DOHH2 (cell line): ENCODE results near the gene HNRNPM.

ENCODE experiments used
- H3F3A ChIP-seq: fragments of 200-600 bp; sonication (generic), shearing (Covaris generic); 2 replicates; pipeline ENCODE4 v1.6.0; 2016; ENCODE audit warnings: antibody characterized with exemption, mild to moderate bottlenecking; ENCODE audit not compliant: control insufficient read depth, insufficient read depth
- H3K27ac ChIP-seq: fragments of 200-600 bp; sonication (generic); 2 replicates; pipeline ENCODE4 v1.5.1; 2014; ENCODE audit warnings: low read depth, mild to moderate bottlenecking, low read length, moderate library complexity
- H3K27me3 ChIP-seq: fragments of 200-600 bp; sonication (generic); 2 replicates; pipeline ENCODE4 v1.6.1; 2014; ENCODE audit warnings: mild to moderate bottlenecking, low read length, mixed read lengths; ENCODE audit not compliant: control insufficient read depth
- H3K36me3 ChIP-seq: fragments of 200-600 bp; sonication (generic); 2 replicates; pipeline ENCODE4 v1.6.1; 2014; ENCODE audit warnings: mild to moderate bottlenecking, low read length, moderate library complexity, mixed read lengths; ENCODE audit not compliant: control insufficient read depth
- H3K4me1 ChIP-seq: fragments of 200-600 bp; sonication (generic); 2 replicates; pipeline ENCODE4 v1.6.1; 2014; ENCODE audit warnings: mild to moderate bottlenecking, low read length, mixed read lengths; ENCODE audit not compliant: control insufficient read depth
- H3K4me2 ChIP-seq: fragments of 200-600 bp; sonication (generic); 2 replicates; pipeline ENCODE4 v1.6.0; 2014; ENCODE audit warnings: mild to moderate bottlenecking, low read length, moderate library complexity
- H3K4me3 ChIP-seq: fragments of 200-600 bp; sonication (generic); 2 replicates; pipeline ENCODE4 v1.5.1; 2014; ENCODE audit warnings: mild to moderate bottlenecking, low read length, mixed read lengths
- H3K79me2 ChIP-seq: fragments of 200-600 bp; sonication (generic); 2 replicates; pipeline ENCODE4 v1.6.1; 2014; ENCODE audit warnings: mild to moderate bottlenecking, low read length, mixed read lengths; ENCODE audit not compliant: control insufficient read depth
- H3K9me2 ChIP-seq: fragments of 200-600 bp; sonication (generic); replicated peaks from 2 replicates; pipeline ENCODE4 v1.6.1; 2014; ENCODE audit warnings: mild to moderate bottlenecking, low read length, mixed read lengths; ENCODE audit not compliant: control insufficient read depth
- H3K9me3 ChIP-seq: fragments of 200-600 bp; sonication (generic); 2 replicates; pipeline ENCODE4 v1.6.1; 2014; ENCODE audit warnings: antibody characterized with exemption, low read length, mixed read lengths; ENCODE audit not compliant: control insufficient read depth, insufficient read depth
- H4K20me1 ChIP-seq: fragments of 200-600 bp; sonication (generic); 2 replicates; pipeline ENCODE4 v1.6.0; 2014; ENCODE audit warnings: low read depth, mild to moderate bottlenecking, antibody characterized with exemption, low read length, moderate library complexity; ENCODE audit not compliant: control insufficient read depth, insufficient read depth
- EZH2phosphoT487 ChIP-seq: fragments of 200-600 bp; sonication (generic); IDR thresholded peaks from 2 replicates; pipeline ENCODE4 v1.6.1; 2017; ENCODE audit warnings: borderline replicate concordance, mild to moderate bottlenecking, antibody characterized with exemption, low read length, moderate library complexity, mixed read lengths
- TF ChIP-seq, protein P1 (sequence below): fragments of 200-600 bp; sonication (generic); IDR thresholded peaks from one replicate; pipeline ENCODE4 v1.5.1; 2014; ENCODE audit warnings: antibody characterized with exemption, mild to moderate bottlenecking, low read depth, low read length; ENCODE audit not compliant: poor library complexity, severe bottlenecking

Gene HNRNPM

DNA sequence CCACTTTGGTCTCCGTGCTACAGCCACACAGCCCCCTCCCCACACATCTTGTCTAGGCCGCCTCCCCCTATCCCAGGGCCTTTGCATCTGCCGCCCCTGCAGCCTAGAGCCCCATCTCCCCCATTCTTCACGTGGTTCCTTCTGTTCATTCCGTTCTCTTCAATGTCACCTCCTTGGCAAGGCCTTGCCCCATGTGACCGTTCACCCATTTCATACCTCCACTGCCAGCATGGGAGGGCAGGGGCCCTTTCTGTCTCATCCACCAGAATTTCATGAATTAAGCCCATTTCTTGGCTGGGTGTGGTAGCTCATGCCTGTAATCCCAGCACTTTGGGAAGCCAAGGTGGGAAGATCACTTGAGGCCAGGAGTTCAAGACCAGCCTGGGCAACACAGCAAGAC lies 15.7 kb upstream of the HNRNPM start:
- no peaks in the 10 kb centered on the region for H3F3A ChIP-seq
- H3K79me2 ChIP-seq, result no peaks in the 10 kb centered on the region
- H3K36me3 ChIP-seq, result no peaks in the 10 kb centered on the region
- H4K20me1 ChIP-seq, result no peaks in the 10 kb centered on the region
- no peak overlapping the region for H3K27ac ChIP-seq
- TF ChIP-seq, protein P1, sequence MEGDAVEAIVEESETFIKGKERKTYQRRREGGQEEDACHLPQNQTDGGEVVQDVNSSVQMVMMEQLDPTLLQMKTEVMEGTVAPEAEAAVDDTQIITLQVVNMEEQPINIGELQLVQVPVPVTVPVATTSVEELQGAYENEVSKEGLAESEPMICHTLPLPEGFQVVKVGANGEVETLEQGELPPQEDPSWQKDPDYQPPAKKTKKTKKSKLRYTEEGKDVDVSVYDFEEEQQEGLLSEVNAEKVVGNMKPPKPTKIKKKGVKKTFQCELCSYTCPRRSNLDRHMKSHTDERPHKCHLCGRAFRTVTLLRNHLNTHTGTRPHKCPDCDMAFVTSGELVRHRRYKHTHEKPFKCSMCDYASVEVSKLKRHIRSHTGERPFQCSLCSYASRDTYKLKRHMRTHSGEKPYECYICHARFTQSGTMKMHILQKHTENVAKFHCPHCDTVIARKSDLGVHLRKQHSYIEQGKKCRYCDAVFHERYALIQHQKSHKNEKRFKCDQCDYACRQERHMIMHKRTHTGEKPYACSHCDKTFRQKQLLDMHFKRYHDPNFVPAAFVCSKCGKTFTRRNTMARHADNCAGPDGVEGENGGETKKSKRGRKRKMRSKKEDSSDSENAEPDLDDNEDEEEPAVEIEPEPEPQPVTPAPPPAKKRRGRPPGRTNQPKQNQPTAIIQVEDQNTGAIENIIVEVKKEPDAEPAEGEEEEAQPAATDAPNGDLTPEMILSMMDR, result no peak
- H3K4me3 ChIP-seq, result no peak overlapping the region
- no peaks in the 10 kb centered on the region for H3K9me2 ChIP-seq
- no peaks in the 10 kb centered on the region for H3K9me3 ChIP-seq
- H3K27me3 ChIP-seq, result no peaks in the 10 kb centered on the region
- H3K4me2 ChIP-seq, result no peak overlapping the region
- peaks cover 3% of the 10 kb centered on the region for H3K4me1 ChIP-seq

DNA sequence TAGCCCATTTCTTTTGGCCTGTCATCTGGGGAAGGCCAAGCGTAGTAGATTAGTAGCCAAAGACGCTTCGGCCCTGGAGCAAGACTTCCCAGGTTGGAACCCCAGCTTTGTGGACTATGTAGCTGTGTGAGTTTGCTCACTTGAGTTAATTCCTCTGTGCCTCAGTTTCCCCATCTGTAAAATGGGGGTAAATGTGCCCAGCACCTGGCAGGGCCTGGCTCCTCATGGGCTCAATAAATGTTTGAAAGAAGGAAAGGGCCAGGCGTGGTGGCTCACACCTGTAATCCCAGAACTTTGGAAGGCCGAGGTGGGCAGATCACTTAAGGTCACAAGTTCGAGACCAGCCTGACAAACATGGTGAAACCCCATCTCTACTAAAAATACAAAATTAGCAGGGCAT lies 14.9 kb upstream of the HNRNPM start:
- no peak overlapping the region for H3K27ac ChIP-seq
- H3K4me2 ChIP-seq, result no peak overlapping the region
- no peak for TF ChIP-seq EZH2phosphoT487
- TF ChIP-seq, protein P1, result no peak
- H3K9me2 ChIP-seq, result no peaks in the 10 kb centered on the region
- H3K79me2 ChIP-seq, result no peaks in the 10 kb centered on the region
- H3K4me3 ChIP-seq, result no peak overlapping the region
- no peaks in the 10 kb centered on the region for H3K36me3 ChIP-seq
- H3K27me3 ChIP-seq, result no peaks in the 10 kb centered on the region
- no peaks in the 10 kb centered on the region for H3K9me3 ChIP-seq
- no peaks in the 10 kb centered on the region for H3F3A ChIP-seq
- H4K20me1 ChIP-seq, result no peaks in the 10 kb centered on the region
- H3K4me1 ChIP-seq, result peaks cover 7% of the 10 kb centered on the region

DNA sequence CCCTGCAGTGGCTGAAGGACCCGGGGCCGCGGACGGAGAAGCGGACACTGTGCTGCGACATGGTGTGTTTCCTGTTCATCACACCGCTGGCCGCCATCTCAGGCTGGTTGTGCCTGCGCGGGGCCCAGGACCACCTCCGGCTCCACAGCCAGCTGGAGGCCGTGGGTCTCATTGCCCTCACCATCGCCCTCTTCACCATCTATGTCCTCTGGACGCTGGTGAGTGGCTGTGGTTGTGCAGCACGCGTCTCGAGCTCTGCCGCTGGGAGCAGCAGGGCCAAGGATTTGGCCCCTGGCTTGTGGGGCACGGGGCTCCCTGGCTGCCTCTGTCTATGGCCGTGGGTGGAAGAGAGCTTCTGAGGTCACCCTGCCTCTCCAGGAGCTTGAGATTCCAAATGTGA lies 14.1 kb upstream of the HNRNPM start:
- Histone ChIP-seq H3K79me2 (no peaks in the 10 kb centered on the region), H3K9me2 (no peaks in the 10 kb centered on the region), H3K36me3 (no peaks in the 10 kb centered on the region), H3K4me1 (peaks cover 7% of the 10 kb centered on the region), H3K27me3 (no peaks in the 10 kb centered on the region), H4K20me1 (no peaks in the 10 kb centered on the region), H3K4me3 (no peak overlapping the region), H3F3A (no peaks in the 10 kb centered on the region), H3K4me2 (no peak overlapping the region), H3K27ac (no peak overlapping the region), H3K9me3 (no peaks in the 10 kb centered on the region)
- TF ChIP-seq, protein P1, result no peak
- TF ChIP-seq EZH2phosphoT487, result no peak

DNA sequence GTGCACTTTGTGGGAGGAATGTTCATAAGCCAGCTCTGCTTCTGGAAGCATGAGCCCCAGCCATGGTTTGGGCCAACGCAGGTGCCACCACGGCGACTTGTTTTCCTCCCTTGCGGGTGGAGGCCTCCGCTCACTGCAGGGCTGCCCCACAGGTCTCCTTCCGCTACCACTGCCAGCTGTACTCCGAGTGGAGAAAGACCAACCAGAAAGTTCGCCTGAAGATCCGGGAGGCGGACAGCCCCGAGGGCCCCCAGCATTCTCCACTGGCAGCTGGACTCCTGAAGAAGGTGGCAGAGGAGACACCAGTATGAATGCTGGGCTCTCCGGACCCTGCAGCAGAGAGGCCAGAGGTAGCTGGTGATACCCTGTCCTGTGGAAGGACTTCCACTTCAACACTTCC lies 6.5 kb upstream of the HNRNPM start:
- H3F3A ChIP-seq, result no peaks in the 10 kb centered on the region
- H3K4me1 ChIP-seq, result peaks cover 10% of the 10 kb centered on the region
- no peaks in the 10 kb centered on the region for H4K20me1 ChIP-seq
- H3K79me2 ChIP-seq, result no peaks in the 10 kb centered on the region
- TF ChIP-seq EZH2phosphoT487, result no peak
- TF ChIP-seq, protein P1, result no peak
- no peaks in the 10 kb centered on the region for H3K27me3 ChIP-seq
- H3K9me3 ChIP-seq, result no peaks in the 10 kb centered on the region
- H3K27ac ChIP-seq, result no peak overlapping the region
- H3K9me2 ChIP-seq, result no peaks in the 10 kb centered on the region
- H3K4me3 ChIP-seq, result no peak overlapping the region
- H3K36me3 ChIP-seq, result no peaks in the 10 kb centered on the region
- H3K4me2 ChIP-seq, result no peak overlapping the region
